GM18499 (cell line): ENCODE results near the gene GNE.
"Not testable (repeated sequence)": the region's sequence is repeated elsewhere in the genome, so short reads cannot be mapped to it uniquely, and the experiment has no call there.

ENCODE experiments used
- ATAC-seq: cut with Tn5 transposase; IDR thresholded peaks from one replicate; pipeline ENCODE4 v1.9.1; 2021; ENCODE audit warnings: moderate number of reproducible peaks; ENCODE audit not compliant: insufficient read depth, unreplicated experiment

GNE gene

GRCh38 chr9:36213387-36213786 is 44.9 kb downstream of the GNE start:
- ATAC-seq, result no peak

- ATAC-seq, result no peak
Measured at GRCh38 chr9:36211510-36211909, 46.7 kb downstream of the GNE start.

GRCh38 chr9:36210722-36211121 is 47.5 kb downstream of the GNE start:
- no peak for ATAC-seq

- ATAC-seq, result no peak
Measured at GRCh38 chr9:36208521-36209253, 49.6 kb downstream of the GNE start.

- no peak for ATAC-seq
Measured at GRCh38 chr9:36207546-36208012, 50.7 kb downstream of the GNE start.

- no peak for ATAC-seq
Measured at GRCh38 chr9:36207016-36207415, 51.2 kb downstream of the GNE start.

- no peak for ATAC-seq
Measured at GRCh38 chr9:36204906-36205547, 53.2 kb downstream of the GNE start.

- no peak for ATAC-seq
Measured at GRCh38 chr9:36194326-36195000, 63.8 kb downstream of the GNE start.

- no peak for ATAC-seq
Measured at GRCh38 chr9:36193023-36193422, 65.2 kb downstream of the GNE start.

- no peak for ATAC-seq
Measured at GRCh38 chr9:36192196-36192595, 66.1 kb downstream of the GNE start.

GRCh38 chr9:36191686-36192085 is 66.6 kb downstream of the GNE start:
- no peak for ATAC-seq

GRCh38 chr9:36191290-36191645 is 67.0 kb downstream of the GNE start:
- no peak for ATAC-seq

GRCh38 chr9:36190388-36191289 is 67.6 kb downstream of the GNE start, which contains the start of gene CLTA:
Gene CLTA, plus strand, starts transcription at chr9:36190921. Its CDS starts 136 bp downstream, at chr9:36191057.
- peak; percentile 90 for ATAC-seq

- ATAC-seq, result no peak
Measured at GRCh38 chr9:36189976-36190375, 68.3 kb downstream of the GNE start.

- no peak for ATAC-seq
Measured at GRCh38 chr9:36188212-36188611, 70.0 kb downstream of the GNE start.

GRCh38 chr9:36187414-36187813 is 70.8 kb downstream of the GNE start:
- ATAC-seq, result no peak

- not testable (repeated sequence) for ATAC-seq
Measured at GRCh38 chr9:36180243-36180642, 78.0 kb downstream of the GNE start.

GRCh38 chr9:36177571-36177970 is 80.7 kb downstream of the GNE start:
- no peak for ATAC-seq

- ATAC-seq, result not testable (repeated sequence)
Measured at GRCh38 chr9:36176496-36176895, 81.8 kb downstream of the GNE start.

GRCh38 chr9:36175209-36175608 is 83.0 kb downstream of the GNE start:
- ATAC-seq, result not testable (repeated sequence)
